Ovary (tissue), 3 donors: ENCODE results near the gene TEX36.

ENCODE experiments used
- CTCF ChIP-seq, 3 donors: fragments of 450-650 bp in 2 of 3; fragments of 200-600 bp in 1 of 3; IDR thresholded peaks; one replicate each; pipeline versions ENCODE4 v1.5.1 to v1.8.0; 2016 to 2022; ENCODE audit warnings: antibody characterized with exemption in 3 of 3, mild to moderate bottlenecking in 1 of 3
- POLR2A ChIP-seq: fragments of 450-650 bp; IDR thresholded peaks from one replicate; pipeline ENCODE4 v1.6.1; 2017; ENCODE audit warnings: antibody characterized with exemption, mild to moderate bottlenecking, moderate library complexity
- donor health status: DM: no; HTN: no; CAD: no.

- peak; percentile 78 for TF ChIP-seq POLR2A
- TF ChIP-seq CTCF (IDR thresholded peaks at IDR 0.05), result peak in 1 of 3 donors; percentile 26
These were observed 36.4 kb upstream of the TEX36 start, which contains the start of gene EDRF1 for GRCh38 chr10:125719173-125720001.
